GM06990 (cell line): Measurements from ENCODE around the gene FRMD4A.

Experiments
- DNase-seq: peaks from one replicate; pipeline ENCODE4 v3.0.0-alpha.2; 2011; ENCODE audit not compliant: insufficient read length; ENCODE audit errors: extremely low read depth
- H3K27me3 ChIP-seq: replicated peaks from 2 replicates; pipeline ENCODE4 v1.6.0; 2011; ENCODE audit warnings: low read length; ENCODE audit not compliant: control insufficient read depth, insufficient read depth
- H3K36me3 ChIP-seq: 2 replicates; pipeline ENCODE4 v1.5.1; 2011; ENCODE audit warnings: low read length; ENCODE audit not compliant: control insufficient read depth, insufficient read depth
- H3K4me3 ChIP-seq: replicated peaks from 2 replicates; pipeline ENCODE4 v1.5.1; 2011; ENCODE audit warnings: low read depth, mild to moderate bottlenecking, control low read depth, low read length
- TF ChIP-seq, protein P1 (sequence below): IDR thresholded peaks from 2 replicates; pipeline ENCODE4 v1.5.1; 2011; ENCODE audit warnings: low read length, control low read depth, mild to moderate bottlenecking, inconsistent platforms; ENCODE audit not compliant: insufficient read depth, poor library complexity, severe bottlenecking

FRMD4A gene

DNA sequence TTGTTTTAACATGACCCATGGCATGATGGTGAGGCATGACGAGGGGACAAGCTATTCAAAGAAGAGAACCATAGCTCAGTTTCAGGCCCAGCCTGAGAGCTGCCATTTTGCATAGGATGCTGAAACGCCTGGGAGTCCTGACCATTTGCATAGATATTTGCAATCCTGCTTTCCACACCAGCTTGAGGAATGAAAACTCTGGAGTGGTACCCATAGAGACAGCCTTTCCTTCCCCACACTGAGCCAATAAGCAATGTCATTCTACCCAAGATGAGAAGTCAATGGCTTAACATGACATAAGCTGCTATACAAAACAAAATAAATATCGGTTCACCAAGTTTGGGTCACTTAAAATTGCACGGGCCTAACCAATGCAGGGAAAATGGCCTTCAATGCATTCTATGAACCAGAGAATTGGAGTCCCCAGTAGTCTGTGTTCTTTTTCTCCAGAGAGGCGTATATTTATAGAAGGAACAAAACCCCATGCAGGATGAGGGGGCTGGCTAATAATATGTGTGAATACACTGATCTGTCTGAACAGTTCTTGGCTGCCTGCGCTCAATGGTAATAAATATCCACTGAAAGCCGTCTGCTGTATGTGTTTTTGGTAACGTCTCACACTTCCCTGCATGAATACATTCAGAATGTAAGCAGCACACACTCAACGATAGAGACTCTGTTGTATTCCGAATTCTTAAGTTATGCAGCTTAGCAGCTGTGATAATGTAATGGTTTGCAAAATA is 329.3 kb downstream of the FRMD4A start:
- H3K4me3 ChIP-seq = no peak overlapping the region
- no peaks in the 10 kb centered on the region for H3K27me3 ChIP-seq
- no peak for DNase-seq
- TF ChIP-seq, protein P1, sequence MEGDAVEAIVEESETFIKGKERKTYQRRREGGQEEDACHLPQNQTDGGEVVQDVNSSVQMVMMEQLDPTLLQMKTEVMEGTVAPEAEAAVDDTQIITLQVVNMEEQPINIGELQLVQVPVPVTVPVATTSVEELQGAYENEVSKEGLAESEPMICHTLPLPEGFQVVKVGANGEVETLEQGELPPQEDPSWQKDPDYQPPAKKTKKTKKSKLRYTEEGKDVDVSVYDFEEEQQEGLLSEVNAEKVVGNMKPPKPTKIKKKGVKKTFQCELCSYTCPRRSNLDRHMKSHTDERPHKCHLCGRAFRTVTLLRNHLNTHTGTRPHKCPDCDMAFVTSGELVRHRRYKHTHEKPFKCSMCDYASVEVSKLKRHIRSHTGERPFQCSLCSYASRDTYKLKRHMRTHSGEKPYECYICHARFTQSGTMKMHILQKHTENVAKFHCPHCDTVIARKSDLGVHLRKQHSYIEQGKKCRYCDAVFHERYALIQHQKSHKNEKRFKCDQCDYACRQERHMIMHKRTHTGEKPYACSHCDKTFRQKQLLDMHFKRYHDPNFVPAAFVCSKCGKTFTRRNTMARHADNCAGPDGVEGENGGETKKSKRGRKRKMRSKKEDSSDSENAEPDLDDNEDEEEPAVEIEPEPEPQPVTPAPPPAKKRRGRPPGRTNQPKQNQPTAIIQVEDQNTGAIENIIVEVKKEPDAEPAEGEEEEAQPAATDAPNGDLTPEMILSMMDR = no peak
- peaks cover 7% of the 10 kb centered on the region for H3K36me3 ChIP-seq

DNA sequence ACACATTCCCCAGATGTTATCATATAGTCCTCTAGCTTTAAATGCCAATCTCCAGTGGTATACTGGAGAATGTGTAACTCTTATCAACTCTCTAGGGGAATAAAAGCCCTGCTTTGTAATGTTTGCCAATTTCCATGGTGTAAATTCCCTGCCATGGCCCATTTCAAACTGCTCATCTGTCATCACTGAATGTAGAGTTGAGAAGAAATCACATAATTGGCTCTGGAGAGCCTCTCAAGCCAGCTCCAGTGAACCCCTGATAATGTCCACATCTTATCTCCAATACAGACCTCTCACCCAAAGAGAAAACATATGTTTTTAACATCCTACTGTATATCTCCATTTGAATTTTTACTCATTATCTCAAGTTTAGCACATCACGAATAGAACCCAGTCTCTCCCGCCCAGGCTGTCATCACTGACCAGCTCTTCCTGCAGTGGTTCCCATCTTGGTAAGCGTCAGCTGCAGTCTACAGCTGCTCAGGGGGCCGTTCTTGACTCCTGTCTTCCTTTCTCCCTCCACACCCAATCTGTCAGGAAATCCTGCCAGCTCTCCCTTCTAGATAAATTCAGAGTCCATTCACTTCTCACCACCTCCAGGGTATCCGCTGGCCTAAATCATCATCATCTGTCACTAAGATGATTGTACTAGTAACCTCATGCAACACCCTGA is 332.4 kb downstream of the FRMD4A start:
- TF ChIP-seq, protein P1 = no peak
- no peak for DNase-seq
- no peaks in the 10 kb centered on the region for H3K27me3 ChIP-seq

GRCh38 chr10:13997650-13998049 is 333.1 kb downstream of the FRMD4A start:
- DNase-seq = no peak
- peaks cover 2% of the 10 kb centered on the region for H3K36me3 ChIP-seq
- H3K4me3 ChIP-seq = no peak overlapping the region
- TF ChIP-seq, protein P1 = no peak
- H3K27me3 ChIP-seq = no peaks in the 10 kb centered on the region

More for the DNA sequence above, 332.4 kb downstream of the FRMD4A start:
- Histone ChIP-seq H3K36me3 (peaks cover 5% of the 10 kb centered on the region), H3K4me3 (no peak overlapping the region)

DNA sequence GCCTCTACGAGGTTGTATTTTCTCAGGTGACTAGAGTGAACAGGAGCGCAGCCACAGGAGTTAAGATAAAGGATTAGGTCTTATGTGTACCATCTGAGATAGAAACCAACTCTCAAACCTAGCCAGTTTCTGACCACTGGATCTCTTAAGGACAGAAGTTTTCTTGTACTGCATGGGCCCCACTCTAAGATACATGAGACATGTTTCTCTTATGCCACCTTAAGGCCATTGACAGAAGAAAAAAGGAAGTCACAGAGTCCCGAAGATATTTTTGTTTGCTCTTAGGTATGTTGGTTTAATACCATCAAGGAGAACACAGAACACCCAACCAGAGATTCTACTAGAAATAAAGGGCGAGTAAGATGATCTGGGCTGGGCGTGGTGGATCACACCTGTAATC is 335.8 kb downstream of the FRMD4A start:
- DNase-seq = no peak
- no peak overlapping the region for H3K4me3 ChIP-seq
- no peaks in the 10 kb centered on the region for H3K27me3 ChIP-seq
- TF ChIP-seq, protein P1 = peak; percentile 17
- H3K36me3 ChIP-seq = peaks cover 1% of the 10 kb centered on the region

DNA sequence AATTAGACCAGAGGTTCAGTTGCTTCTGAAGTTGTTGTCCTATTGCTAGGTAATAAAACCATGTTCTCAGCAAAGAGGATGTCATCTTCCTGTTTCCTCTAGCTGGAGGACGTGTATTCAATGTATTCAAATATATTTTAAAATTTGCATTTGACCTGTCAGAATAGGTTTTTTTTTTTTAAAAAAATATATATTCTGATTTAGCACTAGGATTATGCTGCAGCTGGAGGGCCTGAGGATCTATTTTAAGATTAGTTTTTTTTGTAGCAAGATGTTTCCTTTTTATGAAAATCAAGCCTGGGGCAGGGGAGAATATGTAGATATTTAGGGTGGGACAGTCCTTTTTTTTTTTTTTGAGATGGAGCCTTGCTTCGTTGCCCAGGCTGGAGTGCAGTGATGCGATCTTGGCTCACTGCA is 337.0 kb downstream of the FRMD4A start:
- TF ChIP-seq, protein P1 = no peak
- H3K4me3 ChIP-seq = no peak overlapping the region
- DNase-seq = peak; percentile 41
- H3K27me3 ChIP-seq = no peaks in the 10 kb centered on the region
- peaks cover 1% of the 10 kb centered on the region for H3K36me3 ChIP-seq
